Measurements from ENCODE around the gene CCDC182.

CCDC182 gene

GRCh38 chr17:57720386-57721035 lies 24.6 kb downstream of the CCDC182 start:
- WGBS, 2 experiments = 91 to 96% methylated on average over 2 of the region's 2 CpGs
- no peak overlapping the region for H3K4me3 ChIP-seq (ENCODE audit: insufficient read depth, low read depth, low read length)
- H3K36me3 ChIP-seq (ENCODE audit: control insufficient read depth, insufficient read depth, low read length) = no peaks in the 10 kb centered on the region
- H3K27me3 ChIP-seq (ENCODE audit: control insufficient read depth, insufficient read depth, low read length, poor library complexity, severe bottlenecking) = no peaks in the 10 kb centered on the region
- no peaks in the 10 kb centered on the region for H3K9me3 ChIP-seq (ENCODE audit: control insufficient read depth, low read length)
- H3K4me1 ChIP-seq (ENCODE audit: control insufficient read depth, insufficient read depth, low read length) = peaks cover 18% of the 10 kb centered on the region
- no peak overlapping the region for H3K27ac ChIP-seq (ENCODE audit: insufficient read depth, low read depth, low read length, poor library complexity, severe bottlenecking)

GRCh38 chr17:57718878-57719277 lies 26.2 kb downstream of the CCDC182 start:
- Histone ChIP-seq H3K27ac (ENCODE audit: insufficient read depth, low read depth, low read length, poor library complexity, severe bottlenecking) (no peak overlapping the region), H3K27me3 (ENCODE audit: control insufficient read depth, insufficient read depth, low read length, poor library complexity, severe bottlenecking) (no peaks in the 10 kb centered on the region), H3K36me3 (ENCODE audit: control insufficient read depth, insufficient read depth, low read length) (no peaks in the 10 kb centered on the region), H3K9me3 (ENCODE audit: control insufficient read depth, low read length) (no peaks in the 10 kb centered on the region), H3K4me3 (ENCODE audit: insufficient read depth, low read depth, low read length) (no peak overlapping the region), H3K4me1 (ENCODE audit: control insufficient read depth, insufficient read depth, low read length) (peaks cover 11% of the 10 kb centered on the region)
- 86 to 89% methylated on average over 8 of the region's 8 CpGs for WGBS, 2 experiments

GRCh38 chr17:57715981-57716380 lies 29.1 kb downstream of the CCDC182 start:
- Histone ChIP-seq H3K4me1 (ENCODE audit: control insufficient read depth, insufficient read depth, low read length) (no peaks in the 10 kb centered on the region), H3K4me3 (ENCODE audit: insufficient read depth, low read depth, low read length) (no peak overlapping the region), H3K36me3 (ENCODE audit: control insufficient read depth, insufficient read depth, low read length) (no peaks in the 10 kb centered on the region), H3K9me3 (ENCODE audit: control insufficient read depth, low read length) (no peaks in the 10 kb centered on the region), H3K27ac (ENCODE audit: insufficient read depth, low read depth, low read length, poor library complexity, severe bottlenecking) (no peak overlapping the region), H3K27me3 (ENCODE audit: control insufficient read depth, insufficient read depth, low read length, poor library complexity, severe bottlenecking) (no peaks in the 10 kb centered on the region)
- 90 to 100% methylated on average over 1 of the region's 1 CpG for WGBS, 2 experiments

- H3K27me3 ChIP-seq (ENCODE audit: control insufficient read depth, insufficient read depth, low read length, poor library complexity, severe bottlenecking) = no peaks in the 10 kb centered on the region
- H3K4me1 ChIP-seq (ENCODE audit: control insufficient read depth, insufficient read depth, low read length) = no peaks in the 10 kb centered on the region
- H3K9me3 ChIP-seq (ENCODE audit: control insufficient read depth, low read length) = no peaks in the 10 kb centered on the region
- no peak overlapping the region for H3K4me3 ChIP-seq (ENCODE audit: insufficient read depth, low read depth, low read length)
- 86 to 89% methylated on average over 7 of the region's 7 CpGs for WGBS, 2 experiments
- no peaks in the 10 kb centered on the region for H3K36me3 ChIP-seq (ENCODE audit: control insufficient read depth, insufficient read depth, low read length)
- H3K27ac ChIP-seq (ENCODE audit: insufficient read depth, low read depth, low read length, poor library complexity, severe bottlenecking) = no peak overlapping the region
These were observed 30.4 kb downstream of the CCDC182 start for GRCh38 chr17:57714665-57715180.

- no peak overlapping the region for H3K4me3 ChIP-seq (ENCODE audit: insufficient read depth, low read depth, low read length)
- WGBS, 2 experiments = 90 to 94% methylated on average over 7 of the region's 7 CpGs
- no peak overlapping the region for H3K27ac ChIP-seq (ENCODE audit: insufficient read depth, low read depth, low read length, poor library complexity, severe bottlenecking)
- no peaks in the 10 kb centered on the region for H3K27me3 ChIP-seq (ENCODE audit: control insufficient read depth, insufficient read depth, low read length, poor library complexity, severe bottlenecking)
- H3K9me3 ChIP-seq (ENCODE audit: control insufficient read depth, low read length) = no peaks in the 10 kb centered on the region
- no peaks in the 10 kb centered on the region for H3K36me3 ChIP-seq (ENCODE audit: control insufficient read depth, insufficient read depth, low read length)
- H3K4me1 ChIP-seq (ENCODE audit: control insufficient read depth, insufficient read depth, low read length) = peaks cover 6% of the 10 kb centered on the region
These were observed 32.0 kb downstream of the CCDC182 start for GRCh38 chr17:57713140-57713539.

- Histone ChIP-seq H3K27ac (ENCODE audit: insufficient read depth, low read depth, low read length, poor library complexity, severe bottlenecking) (no peak overlapping the region), H3K4me1 (ENCODE audit: control insufficient read depth, insufficient read depth, low read length) (peaks cover 28% of the 10 kb centered on the region), H3K27me3 (ENCODE audit: control insufficient read depth, insufficient read depth, low read length, poor library complexity, severe bottlenecking) (no peaks in the 10 kb centered on the region), H3K4me3 (ENCODE audit: insufficient read depth, low read depth, low read length) (no peak overlapping the region), H3K9me3 (ENCODE audit: control insufficient read depth, low read length) (no peaks in the 10 kb centered on the region), H3K36me3 (ENCODE audit: control insufficient read depth, insufficient read depth, low read length) (no peaks in the 10 kb centered on the region)
- 33 to 37% methylated on average over 2 of the region's 2 CpGs for WGBS, 2 experiments
These were observed 36.7 kb downstream of the CCDC182 start for GRCh38 chr17:57708410-57708809.

DNA sequence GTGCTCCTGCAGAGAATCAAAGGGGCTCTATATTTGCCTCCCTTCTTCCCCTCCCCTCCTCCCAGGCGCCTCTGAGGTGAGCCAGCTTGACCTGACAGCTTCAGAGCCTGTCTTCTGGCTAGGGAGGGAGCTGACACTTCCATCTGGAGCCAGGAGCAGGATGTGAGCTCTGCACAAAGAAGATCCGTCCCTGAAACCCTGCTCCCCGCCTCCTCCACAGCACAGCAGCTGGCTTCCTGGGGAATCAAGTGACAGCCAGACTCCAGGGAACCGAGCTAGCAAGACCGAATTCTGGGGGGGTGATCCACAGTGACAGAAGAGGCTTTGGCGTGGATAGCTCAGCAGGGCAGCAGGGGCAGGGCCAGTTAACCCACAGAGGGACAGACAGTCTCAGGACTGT lies 37.2 kb downstream of the CCDC182 start:
- H3K27ac ChIP-seq (ENCODE audit: insufficient read depth, low read depth, low read length, poor library complexity, severe bottlenecking) = no peak overlapping the region
- no peaks in the 10 kb centered on the region for H3K27me3 ChIP-seq (ENCODE audit: control insufficient read depth, insufficient read depth, low read length, poor library complexity, severe bottlenecking)
- WGBS, 2 experiments = 1% methylated on average over 6 of the region's 6 CpGs
- no peaks in the 10 kb centered on the region for H3K9me3 ChIP-seq (ENCODE audit: control insufficient read depth, low read length)
- peaks cover 28% of the 10 kb centered on the region for H3K4me1 ChIP-seq (ENCODE audit: control insufficient read depth, insufficient read depth, low read length)
- H3K4me3 ChIP-seq (ENCODE audit: insufficient read depth, low read depth, low read length) = peak overlapping the region; percentile 8
- no peaks in the 10 kb centered on the region for H3K36me3 ChIP-seq (ENCODE audit: control insufficient read depth, insufficient read depth, low read length)

GRCh38 chr17:57706761-57707160 lies 38.3 kb downstream of the CCDC182 start:
- Histone ChIP-seq H3K36me3 (ENCODE audit: control insufficient read depth, insufficient read depth, low read length) (no peaks in the 10 kb centered on the region), H3K9me3 (ENCODE audit: control insufficient read depth, low read length) (no peaks in the 10 kb centered on the region), H3K4me3 (ENCODE audit: insufficient read depth, low read depth, low read length) (no peak overlapping the region), H3K27me3 (ENCODE audit: control insufficient read depth, insufficient read depth, low read length, poor library complexity, severe bottlenecking) (no peaks in the 10 kb centered on the region), H3K4me1 (ENCODE audit: control insufficient read depth, insufficient read depth, low read length) (peaks cover 28% of the 10 kb centered on the region), H3K27ac (ENCODE audit: insufficient read depth, low read depth, low read length, poor library complexity, severe bottlenecking) (no peak overlapping the region)
- 89 to 92% methylated on average over 9 of the region's 9 CpGs for WGBS, 2 experiments

DNA sequence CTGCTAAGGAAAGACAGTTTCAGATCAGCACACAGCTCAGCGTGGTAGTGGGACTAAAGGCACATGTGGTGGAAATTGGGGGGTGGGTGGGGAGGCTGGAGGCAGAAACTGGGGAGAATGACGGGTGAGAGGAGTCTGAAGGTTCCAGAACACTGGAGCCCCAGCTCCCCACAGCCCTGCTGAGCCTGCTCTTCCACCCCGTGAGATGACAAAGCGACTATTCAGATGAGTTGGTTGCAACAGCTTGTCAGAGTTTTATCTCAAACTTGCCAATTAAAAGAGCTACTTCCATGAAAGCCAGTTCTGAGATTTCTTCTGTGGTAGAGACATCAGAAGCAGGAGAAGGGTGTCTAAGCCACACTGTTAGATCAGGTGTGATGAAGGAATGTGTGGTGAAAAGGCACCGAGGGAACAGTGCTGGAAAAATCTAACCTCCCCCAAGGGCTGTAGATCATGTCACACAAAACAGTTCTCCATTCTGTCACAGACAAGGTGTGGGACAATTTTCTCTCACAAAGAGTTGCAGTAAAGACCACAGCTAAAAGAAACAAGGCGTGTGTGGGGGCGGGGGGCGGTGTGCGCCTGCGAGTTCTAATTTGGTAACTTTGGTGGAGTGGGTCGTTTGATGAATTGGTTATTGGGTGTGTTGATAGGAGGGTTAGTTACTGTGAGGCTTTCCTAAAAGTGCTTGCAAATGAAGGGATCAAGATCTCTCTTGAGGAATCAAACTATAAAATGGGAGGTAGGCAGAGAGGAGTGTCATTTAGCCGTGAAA lies 39.0 kb downstream of the CCDC182 start:
- peaks cover 28% of the 10 kb centered on the region for H3K4me1 ChIP-seq (ENCODE audit: control insufficient read depth, insufficient read depth, low read length)
- WGBS, 2 experiments = 86% methylated on average over 12 of the region's 12 CpGs

GRCh38 chr17:57704448-57704847 lies 40.7 kb downstream of the CCDC182 start:
- WGBS, 2 experiments = 97 to 98% methylated on average over 1 of the region's 1 CpG
- no peak overlapping the region for H3K4me3 ChIP-seq (ENCODE audit: insufficient read depth, low read depth, low read length)
- H3K36me3 ChIP-seq (ENCODE audit: control insufficient read depth, insufficient read depth, low read length) = no peaks in the 10 kb centered on the region
- H3K9me3 ChIP-seq (ENCODE audit: control insufficient read depth, low read length) = no peaks in the 10 kb centered on the region
- H3K27me3 ChIP-seq (ENCODE audit: control insufficient read depth, insufficient read depth, low read length, poor library complexity, severe bottlenecking) = no peaks in the 10 kb centered on the region
- H3K4me1 ChIP-seq (ENCODE audit: control insufficient read depth, insufficient read depth, low read length) = peaks cover 28% of the 10 kb centered on the region
- no peak overlapping the region for H3K27ac ChIP-seq (ENCODE audit: insufficient read depth, low read depth, low read length, poor library complexity, severe bottlenecking)

More for the DNA sequence above, 39.0 kb downstream of the CCDC182 start:
- Histone ChIP-seq H3K4me3 (ENCODE audit: insufficient read depth, low read depth, low read length) (no peak overlapping the region), H3K36me3 (ENCODE audit: control insufficient read depth, insufficient read depth, low read length) (no peaks in the 10 kb centered on the region), H3K27ac (ENCODE audit: insufficient read depth, low read depth, low read length, poor library complexity, severe bottlenecking) (no peak overlapping the region), H3K27me3 (ENCODE audit: control insufficient read depth, insufficient read depth, low read length, poor library complexity, severe bottlenecking) (no peaks in the 10 kb centered on the region), H3K9me3 (ENCODE audit: control insufficient read depth, low read length) (no peaks in the 10 kb centered on the region)

Measured in ectodermal cell (in vitro differentiated cells).